Left renal pelvis (tissue), 4 donors: ENCODE data around the gene BTF3L4. TPM values are rescaled to one million over a fixed set of nuclear protein-coding genes. Genes with fewer than 3 reads are reported as not detected.
"Not testable (repeated sequence)": the region's sequence is repeated elsewhere in the genome, so short reads cannot be mapped to it uniquely, and the experiment has no call there.

Source experiments
- DNase-seq, 4 donors: peaks; one replicate each; pipeline ENCODE4 v3.0.0-alpha.2; 2013; ENCODE audit warnings: low read depth in 4 of 4, low spot score in 3 of 4
- polyA plus RNA-seq, 4 donors: library from polyadenylated mRNA; unstranded; fragments of 120-200 nt; gene quantifications; one replicate each; pipeline ENCODE4 v1.2.1, GENCODE V29; 2013; ENCODE audit not compliant: insufficient read length in 4 of 4

The BTF3L4 gene
- polyA plus RNA-seq, 4 donors, result 73.2 to 90.6 (median 82.1) TPM

GRCh38 chr1:52055066-52055865 is 829 bp upstream of the BTF3L4 start, which contains the start of gene TXNDC12:
Gene TXNDC12, minus strand, starts transcription at chr1:52055191. Its CDS starts 95 bp downstream, at chr1:52055096.
- DNase-seq, result peak; percentile 80 to 82 (median 82)

GRCh38 chr1:52055866-52056162 is 281 bp upstream of the BTF3L4 start:
- no peak for DNase-seq

GRCh38 chr1:52056937-52057231 is 789 bp downstream of the BTF3L4 start:
- DNase-seq, result no peak

GRCh38 chr1:52057255-52057654 is 1.2 kb downstream of the BTF3L4 start:
- DNase-seq, result no peak

GRCh38 chr1:52057876-52058415 is 1.9 kb downstream of the BTF3L4 start:
- no peak for DNase-seq

- no peak for DNase-seq
These were observed 3.2 kb downstream of the BTF3L4 start for GRCh38 chr1:52059321-52059720.

GRCh38 chr1:52059888-52060287 is 3.8 kb downstream of the BTF3L4 start:
- DNase-seq, result no peak

- DNase-seq, result no peak
These were observed 4.7 kb downstream of the BTF3L4 start for GRCh38 chr1:52060822-52061221.

GRCh38 chr1:52063192-52063591 is 7.1 kb downstream of the BTF3L4 start:
- no peak for DNase-seq

GRCh38 chr1:52070704-52071103 is 14.6 kb downstream of the BTF3L4 start:
- no peak for DNase-seq

GRCh38 chr1:52072291-52072690 is 16.2 kb downstream of the BTF3L4 start:
- no peak for DNase-seq

GRCh38 chr1:52077277-52077676 is 21.2 kb downstream of the BTF3L4 start:
- not testable (repeated sequence) for DNase-seq

- DNase-seq, result no peak
These were observed 23.9 kb downstream of the BTF3L4 start for GRCh38 chr1:52080014-52080415.

GRCh38 chr1:52087892-52088291 is 31.8 kb downstream of the BTF3L4 start:
- not testable (repeated sequence) for DNase-seq

GRCh38 chr1:52094300-52094699 is 38.2 kb downstream of the BTF3L4 start:
- not testable (repeated sequence) for DNase-seq

GRCh38 chr1:52096216-52096615 is 40.1 kb downstream of the BTF3L4 start:
- no peak for DNase-seq

GRCh38 chr1:52098139-52098871 is 42.2 kb downstream of the BTF3L4 start:
- DNase-seq, result no peak

- no peak for DNase-seq
These were observed 46.4 kb downstream of the BTF3L4 start for GRCh38 chr1:52102336-52103013.

GRCh38 chr1:52111492-52111891 is 55.4 kb downstream of the BTF3L4 start:
- DNase-seq, result no peak

GRCh38 chr1:52112489-52112888 is 56.4 kb downstream of the BTF3L4 start:
- DNase-seq, result no peak

- no peak for DNase-seq
These were observed 63.4 kb downstream of the BTF3L4 start for GRCh38 chr1:52119301-52120079.
